22Rv1 (cell line): Measurements from ENCODE around the gene B4GALNT1.

Experiments
- CTCF ChIP-seq: fragments of 450-650 bp; IDR thresholded peaks from 2 replicates; pipeline ENCODE4 v1.5.1; 2017; ENCODE audit warnings: mild to moderate bottlenecking
- ZFX ChIP-seq: fragments of 450-650 bp; IDR thresholded peaks from 2 replicates; pipeline ENCODE4 v1.6.1; 2017; ENCODE audit warnings: antibody characterized with exemption, borderline replicate concordance

GRCh38 chr12:57638096-57638495, 5.1 kb upstream of the B4GALNT1 start:
- no peak for TF ChIP-seq CTCF
- no peak for TF ChIP-seq ZFX
